Mononuclear cell (primary cell): ENCODE measurements around the gene C12orf42. TPM values are rescaled to one million over a fixed set of nuclear protein-coding genes. Genes with fewer than 3 reads are reported as not detected.

Source experiments
- H3K27me3 ChIP-seq: 2 replicates; pipeline ENCODE4 v1.6.0; 2011; ENCODE audit warnings: low read length, control low read depth; ENCODE audit not compliant: insufficient read depth
- H3K4me1 ChIP-seq: 2 replicates; pipeline ENCODE4 v1.5.1; 2011; ENCODE audit warnings: mild to moderate bottlenecking, low read length, control low read depth; ENCODE audit not compliant: insufficient read depth
- H3K4me3 ChIP-seq: 2 replicates; pipeline ENCODE4 v1.5.1; 2011; ENCODE audit warnings: mild to moderate bottlenecking, low read length, moderate library complexity
- H3K9me3 ChIP-seq: 2 replicates; pipeline ENCODE4 v1.5.1; 2011; ENCODE audit warnings: low read depth, mild to moderate bottlenecking, control low read depth, low read length
- total RNA-seq: library from RNA; depleted of rRNA; stranded (reverse); fragments of >200 nt; gene quantifications from one replicate; pipeline ENCODE4 v1.2.3, GENCODE V29; 2012

The C12orf42 gene
- total RNA-seq, 1 donor: 11.1 TPM

GRCh38 chr12:103422746-103423515 lies 72.8 kb downstream of the C12orf42 start:
- Histone ChIP-seq H3K27me3 (no peaks in the 10 kb centered on the region), H3K9me3 (no peaks in the 10 kb centered on the region), H3K4me3 (no peak overlapping the region), H3K4me1 (no peaks in the 10 kb centered on the region)

- Histone ChIP-seq H3K4me1 (no peaks in the 10 kb centered on the region), H3K9me3 (no peaks in the 10 kb centered on the region), H3K27me3 (no peaks in the 10 kb centered on the region), H3K4me3 (no peak overlapping the region)
These were observed 73.4 kb downstream of the C12orf42 start for GRCh38 chr12:103422328-103422727.

- Histone ChIP-seq H3K9me3 (no peaks in the 10 kb centered on the region), H3K4me3 (no peak overlapping the region), H3K27me3 (no peaks in the 10 kb centered on the region), H3K4me1 (no peaks in the 10 kb centered on the region)
These were observed 74.4 kb downstream of the C12orf42 start for GRCh38 chr12:103421402-103421801.

- Histone ChIP-seq H3K27me3 (no peaks in the 10 kb centered on the region), H3K4me3 (no peak overlapping the region), H3K9me3 (no peaks in the 10 kb centered on the region), H3K4me1 (no peaks in the 10 kb centered on the region)
These were observed 80.1 kb downstream of the C12orf42 start for GRCh38 chr12:103415681-103416080.

- H3K9me3 ChIP-seq: no peaks in the 10 kb centered on the region
- no peaks in the 10 kb centered on the region for H3K27me3 ChIP-seq
- peaks cover 5% of the 10 kb centered on the region for H3K4me1 ChIP-seq
- no peak overlapping the region for H3K4me3 ChIP-seq
These were observed 94.3 kb downstream of the C12orf42 start for GRCh38 chr12:103401421-103401820.

GRCh38 chr12:103399986-103400385 lies 95.8 kb downstream of the C12orf42 start:
- no peaks in the 10 kb centered on the region for H3K27me3 ChIP-seq
- no peak overlapping the region for H3K4me3 ChIP-seq
- no peaks in the 10 kb centered on the region for H3K9me3 ChIP-seq
- peaks cover 5% of the 10 kb centered on the region for H3K4me1 ChIP-seq

GRCh38 chr12:103397536-103397935 lies 98.2 kb downstream of the C12orf42 start:
- Histone ChIP-seq H3K4me1 (peaks cover 5% of the 10 kb centered on the region), H3K27me3 (no peaks in the 10 kb centered on the region), H3K9me3 (no peaks in the 10 kb centered on the region), H3K4me3 (no peak overlapping the region)

GRCh38 chr12:103392722-103393121 lies 103.0 kb downstream of the C12orf42 start:
- no peaks in the 10 kb centered on the region for H3K9me3 ChIP-seq
- no peaks in the 10 kb centered on the region for H3K4me1 ChIP-seq
- no peak overlapping the region for H3K4me3 ChIP-seq
- H3K27me3 ChIP-seq: no peaks in the 10 kb centered on the region

- H3K4me3 ChIP-seq: no peak overlapping the region
These were observed 104.7 kb downstream of the C12orf42 start for GRCh38 chr12:103391103-103391502.

GRCh38 chr12:103387385-103387784 lies 108.4 kb downstream of the C12orf42 start:
- Histone ChIP-seq H3K4me1 (no peaks in the 10 kb centered on the region), H3K27me3 (no peaks in the 10 kb centered on the region), H3K9me3 (no peaks in the 10 kb centered on the region), H3K4me3 (no peak overlapping the region)

More at GRCh38 chr12:103391103-103391502, 104.7 kb downstream of the C12orf42 start:
- no peaks in the 10 kb centered on the region for H3K4me1 ChIP-seq
- no peaks in the 10 kb centered on the region for H3K9me3 ChIP-seq
- no peaks in the 10 kb centered on the region for H3K27me3 ChIP-seq

- Histone ChIP-seq H3K9me3 (no peaks in the 10 kb centered on the region), H3K4me1 (no peaks in the 10 kb centered on the region), H3K4me3 (no peak overlapping the region), H3K27me3 (no peaks in the 10 kb centered on the region)
These were observed 109.3 kb downstream of the C12orf42 start for GRCh38 chr12:103386451-103386850.

- H3K4me3 ChIP-seq: no peak overlapping the region
- no peaks in the 10 kb centered on the region for H3K27me3 ChIP-seq
- no peaks in the 10 kb centered on the region for H3K9me3 ChIP-seq
- no peaks in the 10 kb centered on the region for H3K4me1 ChIP-seq
These were observed 112.9 kb downstream of the C12orf42 start for GRCh38 chr12:103382736-103383346.

- H3K4me3 ChIP-seq: no peak overlapping the region
- H3K27me3 ChIP-seq: no peaks in the 10 kb centered on the region
- H3K9me3 ChIP-seq: no peaks in the 10 kb centered on the region
- H3K4me1 ChIP-seq: no peaks in the 10 kb centered on the region
These were observed 113.6 kb downstream of the C12orf42 start for GRCh38 chr12:103382119-103382518.

GRCh38 chr12:103379670-103380069 lies 116.1 kb downstream of the C12orf42 start:
- no peaks in the 10 kb centered on the region for H3K4me1 ChIP-seq
- no peaks in the 10 kb centered on the region for H3K9me3 ChIP-seq
- H3K27me3 ChIP-seq: no peaks in the 10 kb centered on the region
- H3K4me3 ChIP-seq: no peak overlapping the region

- no peaks in the 10 kb centered on the region for H3K4me1 ChIP-seq
- H3K9me3 ChIP-seq: no peaks in the 10 kb centered on the region
- no peak overlapping the region for H3K4me3 ChIP-seq
- H3K27me3 ChIP-seq: no peaks in the 10 kb centered on the region
These were observed 122.7 kb downstream of the C12orf42 start for GRCh38 chr12:103373088-103373523.

- no peaks in the 10 kb centered on the region for H3K27me3 ChIP-seq
- no peaks in the 10 kb centered on the region for H3K4me1 ChIP-seq
- no peaks in the 10 kb centered on the region for H3K9me3 ChIP-seq
- no peak overlapping the region for H3K4me3 ChIP-seq
These were observed 125.8 kb downstream of the C12orf42 start for GRCh38 chr12:103369929-103370328.
